H9 (cell line): Measurements from ENCODE around the gene NMUR1. TPM values are rescaled to one million over a fixed set of nuclear protein-coding genes. Genes with fewer than 3 reads are reported as not detected.

Source experiments
- DNase-seq: peaks from one replicate; pipeline ENCODE4 v3.0.0-alpha.2; 2017
- H2AFZ ChIP-seq: one replicate; pipeline ENCODE4 v1.6.1; 2013; ENCODE audit warnings: mild to moderate bottlenecking, low read length, control low read depth, moderate library complexity
- H2AK5ac ChIP-seq: 2 replicates; pipeline ENCODE4 v1.6.1; 2013; ENCODE audit warnings: low read length, control low read depth, mixed read lengths; ENCODE audit not compliant: insufficient read length
- H2BK120ac ChIP-seq: one replicate; pipeline ENCODE4 v1.6.1; 2013; ENCODE audit warnings: low read depth, mild to moderate bottlenecking, low read length, control low read depth, inconsistent platforms; ENCODE audit not compliant: poor library complexity, severe bottlenecking
- H2BK12ac ChIP-seq: 2 replicates; pipeline ENCODE4 v1.6.1; 2013; ENCODE audit warnings: low read length, control low read depth, mixed read lengths, low read depth; ENCODE audit not compliant: insufficient read length
- H2BK15ac ChIP-seq: 2 replicates; pipeline ENCODE4 v1.6.1; 2013; ENCODE audit warnings: low read depth, low read length, control low read depth
- H2BK20ac ChIP-seq: one replicate; pipeline ENCODE4 v1.6.1; 2013; ENCODE audit warnings: low read depth, mild to moderate bottlenecking, low read length, control low read depth, inconsistent platforms; ENCODE audit not compliant: poor library complexity, severe bottlenecking
- H2BK5ac ChIP-seq: 2 replicates; pipeline ENCODE4 v1.6.1; 2013; ENCODE audit warnings: low read length, control low read depth, mixed read lengths; ENCODE audit not compliant: insufficient read length
- H3K14ac ChIP-seq: 2 replicates; pipeline ENCODE4 v1.6.1; 2013; ENCODE audit warnings: low read length, control low read depth; ENCODE audit not compliant: insufficient read depth
- H3K18ac ChIP-seq: 2 replicates; pipeline ENCODE4 v1.6.1; 2013; ENCODE audit warnings: low read depth, mild to moderate bottlenecking, mixed read lengths, low read length, control low read depth; ENCODE audit not compliant: insufficient read length
- H3K23ac ChIP-seq: 2 replicates; pipeline ENCODE4 v1.6.1; 2013; ENCODE audit warnings: low read length, control low read depth, mixed read lengths, low read depth; ENCODE audit not compliant: insufficient read length
- H3K23me2 ChIP-seq: 2 replicates; pipeline ENCODE4 v1.6.1; 2013; ENCODE audit warnings: low read depth, mild to moderate bottlenecking, mixed read lengths, low read length, control low read depth; ENCODE audit not compliant: insufficient read length, poor library complexity, severe bottlenecking
- H3K27ac ChIP-seq: 2 replicates; pipeline ENCODE4 v1.5.1; 2013; ENCODE audit warnings: low read length, control low read depth, mixed read lengths, low read depth; ENCODE audit not compliant: insufficient read length
- H3K27me3 ChIP-seq: 2 replicates; pipeline ENCODE4 v1.6.1; 2013; ENCODE audit warnings: low read length, control low read depth, inconsistent platforms; ENCODE audit not compliant: insufficient read depth
- H3K4ac ChIP-seq: 2 replicates; pipeline ENCODE4 v1.6.1; 2013; ENCODE audit warnings: low read depth, mild to moderate bottlenecking, control low read depth, inconsistent platforms, low read length, moderate library complexity
- H3K4me1 ChIP-seq: 2 replicates; pipeline ENCODE4 v1.6.1; 2013; ENCODE audit warnings: low read length, control low read depth, inconsistent platforms; ENCODE audit not compliant: insufficient read depth
- H3K4me2 ChIP-seq: 2 replicates; pipeline ENCODE4 v1.6.1; 2013; ENCODE audit warnings: low read length, control low read depth, mixed read lengths; ENCODE audit not compliant: insufficient read length, insufficient read depth
- H3K56ac ChIP-seq: 2 replicates; pipeline ENCODE4 v1.6.1; 2013; ENCODE audit warnings: low read depth, mild to moderate bottlenecking, mixed read lengths, low read length, control low read depth; ENCODE audit not compliant: insufficient read length
- H3K79me1 ChIP-seq: 2 replicates; pipeline ENCODE4 v1.6.1; 2013; ENCODE audit warnings: low read depth, mild to moderate bottlenecking, moderate library complexity, low read length, control low read depth, inconsistent platforms; ENCODE audit not compliant: insufficient read depth, poor library complexity, severe bottlenecking
- H3K79me2 ChIP-seq: 2 replicates; pipeline ENCODE4 v1.6.1; 2013; ENCODE audit warnings: low read length, control low read depth, inconsistent platforms; ENCODE audit not compliant: insufficient read depth
- H3K9ac ChIP-seq: 2 replicates; pipeline ENCODE4 v1.6.1; 2013; ENCODE audit warnings: low read length, control low read depth, mixed read lengths; ENCODE audit not compliant: insufficient read length; ENCODE audit errors: extremely low read depth
- H3K9me3 ChIP-seq: one replicate; pipeline ENCODE4 v1.6.1; 2013; ENCODE audit warnings: low read depth, low read length, inconsistent platforms; ENCODE audit not compliant: control insufficient read depth
- H3T11ph ChIP-seq: one replicate; pipeline ENCODE4 v1.6.1; 2013; ENCODE audit warnings: mild to moderate bottlenecking, low read length, control low read depth, inconsistent platforms
- H4K20me1 ChIP-seq: one replicate; pipeline ENCODE4 v1.6.1; 2013; ENCODE audit not compliant: control insufficient read depth, insufficient read length, insufficient read depth
- H4K5ac ChIP-seq: 2 replicates; pipeline ENCODE4 v1.6.1; 2013; ENCODE audit warnings: low read depth, mild to moderate bottlenecking, mixed read lengths, low read length, control low read depth; ENCODE audit not compliant: insufficient read length
- H4K8ac ChIP-seq: replicated peaks from 2 replicates; pipeline ENCODE4 v1.6.1; 2013; ENCODE audit warnings: low read length, control low read depth, mixed read lengths, low read depth; ENCODE audit not compliant: insufficient read length
- H4K91ac ChIP-seq: 2 replicates; pipeline ENCODE4 v1.6.1; 2013; ENCODE audit warnings: low read depth, mild to moderate bottlenecking, moderate library complexity, mixed read lengths, low read length, control low read depth; ENCODE audit not compliant: insufficient read length
- H3K27ac Mint-ChIP-seq, 3 experiments: 2 replicates in 2 of 3; 3 replicates in 1 of 3; pipeline ENCODE4 v1.8.0; 2020 to 2021; ENCODE audit warnings: mixed read lengths in 3 of 3, mild to moderate bottlenecking in 1 of 3, moderate library complexity in 1 of 3
- H3K27me3 Mint-ChIP-seq: 2 replicates; pipeline ENCODE4 v1.8.0; 2021; ENCODE audit warnings: low read depth, mild to moderate bottlenecking, moderate library complexity, mixed read lengths
- H3K36me3 Mint-ChIP-seq, 3 experiments: 2 replicates in 2 of 3; 3 replicates in 1 of 3; pipeline ENCODE4 v1.8.0; 2020 to 2021; ENCODE audit warnings: low read depth in 3 of 3, mixed read lengths in 3 of 3; ENCODE audit not compliant: insufficient read depth in 1 of 3
- H3K4me1 Mint-ChIP-seq, 2 experiments: 2 replicates each; pipeline ENCODE4 v1.8.0; 2020; ENCODE audit warnings: mixed read lengths in 2 of 2
- H3K4me3 Mint-ChIP-seq, 2 experiments: 2 replicates in 1 of 2; 3 replicates in 1 of 2; pipeline ENCODE4 v1.8.0; 2020 to 2021; ENCODE audit warnings: mild to moderate bottlenecking in 2 of 2, mixed read lengths in 2 of 2, moderate library complexity in 1 of 2
- H3K9me3 Mint-ChIP-seq, 2 experiments: 2 replicates in 1 of 2; 3 replicates in 1 of 2; pipeline ENCODE4 v1.8.0; 2020; ENCODE audit warnings: mild to moderate bottlenecking in 2 of 2, mixed read lengths in 2 of 2, moderate library complexity in 1 of 2
- CTCF ChIP-seq: fragments of 200-600 bp; sonication (generic); conservative IDR thresholded peaks from 3 replicates; pipeline ENCODE4 v1.8.0; 2021; ENCODE audit warnings: antibody characterized with exemption, mild to moderate bottlenecking
- WGBS: extraction: QIAGEN DNeasy Blood & Tissue Kit; methylation state at CpG from one replicate; pipeline ENCODE4 v1.1.7; 2013; ENCODE audit warnings: missing lambda C conversion rate, low lambda C conversion rate, mixed read lengths; ENCODE audit not compliant: insufficient read length; ENCODE audit errors: extremely low coverage; 5-methylcytosine and 5-hydroxymethylcytosine counted together
- total RNA-seq: library from RNA; stranded (reverse); gene quantifications from 2 replicates; pipeline ENCODE4 v1.2.1, GENCODE V29; 2021

NMUR1 gene
- total RNA-seq, 1 experiment from 2014 or later = 0.20 TPM

GRCh38 chr2:231519975-231520555, 10.2 kb downstream of the NMUR1 start:
- Histone ChIP-seq H2BK15ac (no peak overlapping the region), H2AK5ac (no peak overlapping the region), H3K23me2 (no peaks in the 10 kb centered on the region), H3K9me3 (no peaks in the 10 kb centered on the region), H4K5ac (no peak overlapping the region), H4K8ac (no peak overlapping the region), H2BK20ac (no peak overlapping the region), H2BK5ac (no peak overlapping the region), H3T11ph (no peak overlapping the region), H3K18ac (no peak overlapping the region), H3K27ac (no peak overlapping the region), H3K23ac (no peak overlapping the region), H3K14ac (no peak overlapping the region), H2AFZ (no peak overlapping the region), H4K20me1 (no peaks in the 10 kb centered on the region), H3K4me1 (no peaks in the 10 kb centered on the region), H3K79me1 (no peaks in the 10 kb centered on the region), H2BK120ac (no peak overlapping the region), H2BK12ac (no peak overlapping the region), H3K79me2 (no peaks in the 10 kb centered on the region), H3K9ac (no peak overlapping the region), H3K4me2 (no peak overlapping the region), H3K56ac (no peak overlapping the region), H3K4ac (no peak overlapping the region), H3K27me3 (no peaks in the 10 kb centered on the region), H4K91ac (no peak overlapping the region)
- peaks cover 6 to 9% of the 10 kb centered on the region in 2 experiments; a peak in 3 of 4 replicates for H3K4me1 Mint-ChIP-seq
- WGBS = no CpG with 5 or more reads among the region's 4 CpGs
- peaks cover 5% of the 10 kb centered on the region for H3K27me3 Mint-ChIP-seq
- TF ChIP-seq CTCF = no peak
- H3K36me3 Mint-ChIP-seq = no peaks in the 10 kb centered on the region; a peak in 1 of 7 replicates
- H3K27ac Mint-ChIP-seq = no peak overlapping the region
- no peaks in the 10 kb centered on the region for H3K9me3 Mint-ChIP-seq
- no peak overlapping the region for H3K4me3 Mint-ChIP-seq
- DNase-seq = no peak
